SK-N-SH treated with all-trans-retinoic acid at 6 μM for 48 hours (cell line): ENCODE data around the gene FFAR4.

Experiments used
- ARNTL ChIP-seq: fragments of 450-650 bp; formaldehyde crosslinking; IDR thresholded peaks from 2 replicates; pipeline ENCODE4 v1.5.0; 2020; ENCODE audit warnings: low read depth, mild to moderate bottlenecking, moderate library complexity, borderline replicate concordance
- ESRRG ChIP-seq: fragments of 250-450 bp; sonication (Bioruptor Pico); IDR thresholded peaks from 2 replicates; pipeline ENCODE4 v1.6.1; 2021; ENCODE audit warnings: mild to moderate bottlenecking
- GLIS3 ChIP-seq: fragments of 250-450 bp; sonication (Bioruptor Pico); IDR thresholded peaks from 2 replicates; pipeline ENCODE4 v1.5.0; 2020; ENCODE audit warnings: mild to moderate bottlenecking, moderate library complexity
- PATZ1 ChIP-seq: fragments of 250-450 bp; sonication (Bioruptor Pico); IDR thresholded peaks from 2 replicates; pipeline ENCODE4 v1.8.0; 2020; ENCODE audit warnings: mild to moderate bottlenecking, moderate library complexity, borderline replicate concordance
- RARB ChIP-seq: fragments of 250-450 bp; sonication (Bioruptor Pico); IDR thresholded peaks from 2 replicates; pipeline ENCODE4 v1.8.0; 2021; ENCODE audit warnings: mild to moderate bottlenecking, moderate library complexity
- SNAI2 ChIP-seq: fragments of 250-450 bp; sonication (Bioruptor Pico); IDR thresholded peaks from 2 replicates; pipeline ENCODE4 v1.5.0; 2020; ENCODE audit warnings: mild to moderate bottlenecking, moderate library complexity
- ZFP3 ChIP-seq: fragments of 250-450 bp; sonication (Bioruptor Pico); IDR thresholded peaks from 2 replicates; pipeline ENCODE4 v1.5.0; 2020; ENCODE audit warnings: mild to moderate bottlenecking, moderate library complexity
- ZNF8 ChIP-seq: fragments of 450-650 bp; formaldehyde crosslinking; IDR thresholded peaks from 2 replicates; pipeline ENCODE4 v1.5.0; 2020; ENCODE audit warnings: mild to moderate bottlenecking, moderate library complexity

- TF ChIP-seq RARB (no peak), ESRRG (CRISPR knock-in tag) (no peak), ZFP3 (CRISPR knock-in tag) (no peak), ZNF8 (CRISPR knock-in tag) (no peak), PATZ1 (no peak), SNAI2 (CRISPR knock-in tag) (no peak), GLIS3 (CRISPR knock-in tag) (no peak), ARNTL (CRISPR knock-in tag) (no peak)
These were observed 24.2 kb downstream of the FFAR4 start for GRCh38 chr10:93590638-93591037.
